PFSK-1 (cell line): ENCODE measurements around the gene TSC1.

Experiments used
- SIN3A ChIP-seq: IDR thresholded peaks from 2 replicates; pipeline ENCODE4 v1.6.1; 2012; ENCODE audit warnings: mild to moderate bottlenecking, low read length, moderate library complexity, borderline replicate concordance; ENCODE audit not compliant: insufficient read depth
- TF ChIP-seq, protein P1 (sequence below), 2 experiments: IDR thresholded peaks; 2 replicates each; pipeline versions ENCODE4 v1.6.1 to v1.8.0; 2011 to 2012; ENCODE audit warnings: low read depth in 2 of 2, low read length in 2 of 2, control low read depth in 1 of 2, inconsistent platforms in 1 of 2, mild to moderate bottlenecking in 1 of 2, moderate library complexity in 1 of 2; ENCODE audit not compliant: insufficient read depth in 1 of 2

DNA sequence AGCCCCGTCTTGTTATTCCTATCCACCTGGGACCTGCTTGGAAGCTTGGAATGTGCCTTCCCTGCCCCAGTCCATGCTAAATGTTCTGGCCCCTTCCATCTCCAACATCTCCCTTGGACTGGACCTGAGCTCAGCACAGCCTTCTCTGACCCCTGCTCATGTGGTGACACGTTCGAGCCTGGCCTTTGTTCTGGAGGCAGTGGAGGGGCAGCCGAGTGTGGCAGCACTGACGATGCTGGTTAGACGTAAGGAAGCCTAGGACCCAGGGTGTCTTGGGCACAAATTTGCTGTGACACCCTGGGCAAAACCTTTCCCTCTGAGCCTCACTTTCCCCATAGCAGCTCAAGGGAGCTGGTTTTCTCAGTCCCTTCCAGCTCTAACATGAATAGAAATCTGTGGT lies 61.8 kb downstream of the TSC1 start:
- no peak for TF ChIP-seq SIN3A
- TF ChIP-seq, protein P1, sequence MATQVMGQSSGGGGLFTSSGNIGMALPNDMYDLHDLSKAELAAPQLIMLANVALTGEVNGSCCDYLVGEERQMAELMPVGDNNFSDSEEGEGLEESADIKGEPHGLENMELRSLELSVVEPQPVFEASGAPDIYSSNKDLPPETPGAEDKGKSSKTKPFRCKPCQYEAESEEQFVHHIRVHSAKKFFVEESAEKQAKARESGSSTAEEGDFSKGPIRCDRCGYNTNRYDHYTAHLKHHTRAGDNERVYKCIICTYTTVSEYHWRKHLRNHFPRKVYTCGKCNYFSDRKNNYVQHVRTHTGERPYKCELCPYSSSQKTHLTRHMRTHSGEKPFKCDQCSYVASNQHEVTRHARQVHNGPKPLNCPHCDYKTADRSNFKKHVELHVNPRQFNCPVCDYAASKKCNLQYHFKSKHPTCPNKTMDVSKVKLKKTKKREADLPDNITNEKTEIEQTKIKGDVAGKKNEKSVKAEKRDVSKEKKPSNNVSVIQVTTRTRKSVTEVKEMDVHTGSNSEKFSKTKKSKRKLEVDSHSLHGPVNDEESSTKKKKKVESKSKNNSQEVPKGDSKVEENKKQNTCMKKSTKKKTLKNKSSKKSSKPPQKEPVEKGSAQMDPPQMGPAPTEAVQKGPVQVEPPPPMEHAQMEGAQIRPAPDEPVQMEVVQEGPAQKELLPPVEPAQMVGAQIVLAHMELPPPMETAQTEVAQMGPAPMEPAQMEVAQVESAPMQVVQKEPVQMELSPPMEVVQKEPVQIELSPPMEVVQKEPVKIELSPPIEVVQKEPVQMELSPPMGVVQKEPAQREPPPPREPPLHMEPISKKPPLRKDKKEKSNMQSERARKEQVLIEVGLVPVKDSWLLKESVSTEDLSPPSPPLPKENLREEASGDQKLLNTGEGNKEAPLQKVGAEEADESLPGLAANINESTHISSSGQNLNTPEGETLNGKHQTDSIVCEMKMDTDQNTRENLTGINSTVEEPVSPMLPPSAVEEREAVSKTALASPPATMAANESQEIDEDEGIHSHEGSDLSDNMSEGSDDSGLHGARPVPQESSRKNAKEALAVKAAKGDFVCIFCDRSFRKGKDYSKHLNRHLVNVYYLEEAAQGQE (IDR thresholded peaks at IDR 0.05; ENCODE audit: insufficient read depth in 1 of 2, low read depth in 2 of 2, low read length in 2 of 2): no peak
